SK-N-MC (cell line): ENCODE measurements around the gene RGS4.

Source experiments
- DNase-seq: peaks from one replicate; pipeline ENCODE4 v3.0.0-alpha.2; 2011; ENCODE audit warnings: low read depth, low spot score
- H3K27ac ChIP-seq: fragments of 200-600 bp; sonication (generic); 2 replicates; pipeline ENCODE4 v1.5.1; 2016; ENCODE audit warnings: mixed run types
- H3K36me3 ChIP-seq: fragments of 200-600 bp; sonication (generic); 2 replicates; pipeline ENCODE4 v1.6.1; 2017; ENCODE audit warnings: antibody characterized with exemption, low read length, mixed read lengths; ENCODE audit not compliant: insufficient read depth
- H3K4me3 ChIP-seq: fragments of 200-600 bp; sonication (generic); 2 replicates; pipeline ENCODE4 v1.5.1; 2016
- H3K9ac ChIP-seq: fragments of 200-600 bp; sonication (generic); 2 replicates; pipeline ENCODE4 v1.8.0; 2017; ENCODE audit warnings: mixed run types, mixed read lengths; ENCODE audit not compliant: insufficient read length
- H3K9me3 ChIP-seq: fragments of 200-600 bp; sonication (generic); 2 replicates; pipeline ENCODE4 v1.6.1; 2017; ENCODE audit warnings: low read depth, mild to moderate bottlenecking, antibody characterized with exemption, low read length, moderate library complexity, mixed read lengths
- EZH2 ChIP-seq: fragments of 200-600 bp; sonication (generic); IDR thresholded peaks from one replicate; pipeline ENCODE4 v1.6.1; 2017; ENCODE audit warnings: antibody characterized with exemption
- FOXP2 ChIP-seq: optimal IDR thresholded peaks from 2 replicates; pipeline ENCODE3; 2011; ENCODE audit warnings: mild to moderate bottlenecking, moderate library complexity; ENCODE audit not compliant: insufficient read depth; ENCODE audit errors: extremely low read length, control extremely low read depth
- POLR2AphosphoS5 ChIP-seq: IDR thresholded peaks from 2 replicates; pipeline ENCODE4 v1.6.1; 2012; ENCODE audit warnings: mild to moderate bottlenecking, low read depth, low read length, borderline replicate concordance

The RGS4 gene

GRCh38 chr1:163063143-163063542, 6.0 kb upstream of the RGS4 start:
- Histone ChIP-seq H3K4me3 (no peak overlapping the region), H3K9me3 (no peaks in the 10 kb centered on the region), H3K36me3 (no peaks in the 10 kb centered on the region), H3K9ac (no peak overlapping the region), H3K27ac (no peak overlapping the region)
- DNase-seq, result no peak
- no peak for TF ChIP-seq EZH2
- TF ChIP-seq POLR2AphosphoS5, result no peak
- no peak for TF ChIP-seq FOXP2

GRCh38 chr1:163063610-163064009, 5.6 kb upstream of the RGS4 start:
- no peak for TF ChIP-seq FOXP2
- TF ChIP-seq POLR2AphosphoS5, result no peak
- TF ChIP-seq EZH2, result no peak
- no peak overlapping the region for H3K9ac ChIP-seq
- DNase-seq, result no peak
- H3K9me3 ChIP-seq, result no peaks in the 10 kb centered on the region
- H3K27ac ChIP-seq, result no peak overlapping the region
- H3K4me3 ChIP-seq, result no peak overlapping the region
- H3K36me3 ChIP-seq, result no peaks in the 10 kb centered on the region

DNA sequence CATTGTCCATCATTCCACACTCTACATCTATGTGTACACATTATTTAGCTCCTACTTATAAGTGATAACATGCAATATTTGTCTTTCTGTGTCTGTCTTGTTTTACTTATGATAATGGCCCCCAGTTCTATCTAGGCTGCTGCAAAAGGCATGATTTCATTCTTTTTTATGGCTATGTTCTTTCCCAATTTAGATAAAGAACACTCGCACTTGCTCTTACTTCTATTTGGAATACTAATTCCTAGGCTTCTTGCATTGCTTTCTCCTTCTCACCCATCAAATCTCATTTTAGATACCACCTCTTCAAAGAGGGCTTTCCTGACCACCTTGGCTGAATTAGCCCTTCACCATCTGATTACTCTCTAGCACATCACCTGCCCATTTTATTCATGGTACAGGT, 3.0 kb upstream of the RGS4 start:
- TF ChIP-seq FOXP2 (no peak), EZH2 (no peak), POLR2AphosphoS5 (no peak)
- Histone ChIP-seq H3K9me3 (no peaks in the 10 kb centered on the region), H3K36me3 (no peaks in the 10 kb centered on the region), H3K9ac (no peak overlapping the region), H3K4me3 (no peak overlapping the region), H3K27ac (no peak overlapping the region)
- DNase-seq, result no peak

GRCh38 chr1:163066686-163067085, 2.5 kb upstream of the RGS4 start:
- Histone ChIP-seq H3K9ac (no peak overlapping the region), H3K36me3 (no peaks in the 10 kb centered on the region), H3K9me3 (no peaks in the 10 kb centered on the region), H3K27ac (no peak overlapping the region), H3K4me3 (no peak overlapping the region)
- TF ChIP-seq POLR2AphosphoS5, result no peak
- TF ChIP-seq EZH2, result no peak
- TF ChIP-seq FOXP2, result no peak
- no peak for DNase-seq

DNA sequence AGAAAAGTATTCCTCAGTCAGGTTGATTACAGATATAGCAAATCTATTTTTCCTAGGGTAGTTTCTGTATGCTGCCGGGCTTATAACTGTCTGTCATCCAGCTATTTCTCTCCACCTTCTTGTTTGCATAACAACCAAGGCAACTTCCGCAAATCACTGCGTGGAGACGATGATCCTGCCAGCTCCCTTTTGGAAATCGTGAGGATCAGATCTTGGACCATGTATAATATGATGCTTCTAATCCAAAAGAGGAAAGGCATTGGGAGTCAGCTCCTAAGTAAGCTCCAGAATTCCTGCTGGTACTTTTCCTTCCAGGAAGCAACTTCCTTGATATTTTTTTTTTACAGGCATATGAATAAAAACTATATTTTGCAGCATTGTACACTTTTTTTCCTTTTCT, 445 bp upstream of the RGS4 start:
- DNase-seq, result no peak
- Histone ChIP-seq H3K9ac (no peak overlapping the region), H3K36me3 (no peaks in the 10 kb centered on the region), H3K9me3 (no peaks in the 10 kb centered on the region), H3K27ac (no peak overlapping the region), H3K4me3 (peak overlapping the region; percentile 65)
- TF ChIP-seq POLR2AphosphoS5 (no peak), FOXP2 (no peak), EZH2 (no peak)

- Histone ChIP-seq H3K27ac (no peak overlapping the region), H3K9ac (peak overlapping the region; percentile 8), H3K9me3 (no peaks in the 10 kb centered on the region), H3K4me3 (peak overlapping the region; percentile 65), H3K36me3 (no peaks in the 10 kb centered on the region)
- no peak for DNase-seq
- TF ChIP-seq FOXP2 (no peak), EZH2 (no peak), POLR2AphosphoS5 (no peak)
Observed at GRCh38 chr1:163069655-163070277, 605 bp downstream of the RGS4 start.

- Histone ChIP-seq H3K9me3 (no peaks in the 10 kb centered on the region), H3K4me3 (no peak overlapping the region), H3K27ac (no peak overlapping the region), H3K9ac (no peak overlapping the region), H3K36me3 (no peaks in the 10 kb centered on the region)
- no peak for DNase-seq
- no peak for TF ChIP-seq EZH2
- TF ChIP-seq FOXP2, result no peak
- no peak for TF ChIP-seq POLR2AphosphoS5
Observed at GRCh38 chr1:163071405-163072255, 2.5 kb downstream of the RGS4 start.

- Histone ChIP-seq H3K27ac (no peak overlapping the region), H3K9me3 (no peaks in the 10 kb centered on the region), H3K9ac (no peak overlapping the region), H3K4me3 (no peak overlapping the region), H3K36me3 (no peaks in the 10 kb centered on the region)
- TF ChIP-seq EZH2 (no peak), FOXP2 (no peak), POLR2AphosphoS5 (no peak)
- DNase-seq, result no peak
Observed at GRCh38 chr1:163072658-163073057, 3.5 kb downstream of the RGS4 start.
